Jurkat, Clone E6-1 (cell line): ENCODE measurements around the gene CKAP2L.

Experiments used
- DNase-seq: peaks from one replicate; pipeline ENCODE4 v3.0.0-alpha.2; 2011; ENCODE audit warnings: low read depth, low spot score
- H3K4me3 ChIP-seq: 2 replicates; pipeline ENCODE4 v1.5.1; 2011; ENCODE audit warnings: mild to moderate bottlenecking, low read length, control low read depth, moderate library complexity

The CKAP2L gene

DNA sequence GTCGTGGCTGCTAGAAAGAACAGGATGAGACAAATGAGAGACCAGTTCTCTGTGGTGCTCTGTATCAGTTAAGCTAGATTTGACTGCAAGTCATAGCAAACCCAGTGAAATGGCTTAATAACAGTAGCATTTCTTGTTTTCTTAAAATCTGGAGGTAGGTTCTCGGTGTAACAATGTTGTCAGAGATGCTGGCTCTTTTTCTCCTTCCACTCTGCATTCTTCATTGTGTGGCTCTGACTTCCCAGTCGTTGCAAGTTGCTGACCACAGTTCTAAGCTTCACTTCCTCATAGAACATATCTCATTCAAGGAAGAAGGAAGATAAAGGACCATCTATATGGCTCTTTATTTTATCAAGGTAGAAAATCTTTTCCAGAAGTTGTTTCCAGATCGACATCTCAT lies 7.9 kb upstream of the CKAP2L start:
- H3K4me3 ChIP-seq = no peak overlapping the region
- no peak for DNase-seq

GRCh38 chr2:112768432-112768831 lies 4.0 kb upstream of the CKAP2L start:
- no peak for DNase-seq
- H3K4me3 ChIP-seq = no peak overlapping the region

- DNase-seq = no peak
- no peak overlapping the region for H3K4me3 ChIP-seq
Measured at GRCh38 chr2:112767693-112768330, 3.4 kb upstream of the CKAP2L start.

GRCh38 chr2:112765251-112765650 lies 842 bp upstream of the CKAP2L start:
- peak overlapping the region; percentile 89 for H3K4me3 ChIP-seq
- DNase-seq = no peak

- DNase-seq = no peak
- H3K4me3 ChIP-seq = no peak overlapping the region
Measured at GRCh38 chr2:112762276-112762675, 2.1 kb downstream of the CKAP2L start.

DNA sequence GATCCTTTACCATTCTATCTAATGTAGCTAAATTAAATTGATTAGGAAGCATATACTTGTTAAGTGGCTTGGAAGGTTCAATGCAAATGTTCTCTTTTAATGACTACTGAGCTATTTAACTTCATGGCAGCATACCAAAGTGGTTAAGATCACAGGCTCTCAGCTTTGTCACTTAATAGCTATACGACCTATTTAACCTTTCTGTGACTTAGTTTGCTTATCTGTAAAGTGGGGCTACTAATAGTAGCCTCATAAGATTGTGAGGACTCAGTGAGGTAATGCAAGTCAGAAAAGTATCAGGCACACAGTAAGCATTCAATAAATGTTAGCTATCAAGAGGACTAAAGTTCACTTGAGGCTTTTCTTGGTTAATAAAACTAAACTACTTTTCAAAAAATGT lies 4.3 kb downstream of the CKAP2L start:
- no peak for DNase-seq

DNA sequence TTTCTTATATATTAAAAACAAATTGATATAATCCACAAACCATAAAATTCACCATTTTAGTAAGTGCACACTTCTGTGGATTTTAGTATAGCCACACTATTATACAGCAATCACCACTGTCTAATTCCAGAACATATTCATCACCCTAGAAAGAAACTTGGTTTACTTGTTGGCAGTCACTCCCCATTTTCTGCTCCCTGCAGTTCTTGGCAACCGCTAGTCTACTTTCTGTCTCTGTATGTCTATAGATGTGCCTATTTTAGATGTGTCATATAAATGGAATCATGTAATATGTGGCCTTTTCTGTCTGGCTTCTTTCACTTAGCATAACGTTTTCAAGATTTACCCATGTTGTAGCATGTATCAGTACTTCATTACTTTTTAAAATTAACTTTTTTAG lies 5.7 kb downstream of the CKAP2L start:
- DNase-seq = no peak
- H3K4me3 ChIP-seq = no peak overlapping the region

More for the DNA sequence above, 4.3 kb downstream of the CKAP2L start:
- H3K4me3 ChIP-seq = no peak overlapping the region

GRCh38 chr2:112757265-112757664 lies 7.1 kb downstream of the CKAP2L start:
- H3K4me3 ChIP-seq = no peak overlapping the region
- DNase-seq = no peak

DNA sequence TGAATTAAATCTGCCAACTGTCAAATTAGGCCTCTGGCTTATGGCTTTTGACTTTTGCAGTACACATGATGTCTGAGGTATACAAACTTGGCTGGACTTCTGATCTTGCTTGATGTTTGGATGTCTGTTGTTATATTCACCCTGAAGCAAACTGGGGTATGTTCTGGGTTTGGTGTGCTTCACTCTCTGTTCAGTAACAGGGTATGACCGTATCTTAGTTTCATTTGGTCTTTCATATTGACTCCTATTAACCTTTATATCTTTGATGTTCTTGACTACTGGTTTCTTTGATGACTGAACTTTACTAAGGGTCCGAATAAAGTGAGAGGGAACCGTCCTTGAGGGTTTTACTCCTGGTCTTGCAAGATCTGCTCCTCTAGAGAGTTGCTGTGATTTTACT lies 8.2 kb downstream of the CKAP2L start:
- H3K4me3 ChIP-seq = no peak overlapping the region
- no peak for DNase-seq

DNA sequence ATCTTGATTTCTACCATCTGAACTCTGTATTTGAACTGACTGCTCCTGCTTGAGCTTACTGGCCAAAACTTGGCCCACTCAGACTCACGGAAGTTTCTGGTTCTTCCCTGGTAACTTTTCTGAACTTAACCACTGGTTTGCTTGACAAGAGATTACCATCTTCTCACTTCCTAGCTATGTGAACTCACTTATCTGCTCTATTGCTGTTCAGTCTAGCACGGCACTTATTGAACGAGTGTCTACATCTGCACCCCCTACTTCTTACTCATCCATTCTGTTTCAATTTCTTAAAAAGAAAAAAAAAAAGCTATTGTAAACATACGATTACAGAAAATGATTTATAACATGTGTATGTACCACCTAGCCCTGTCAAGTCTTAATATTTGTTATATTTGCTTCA lies 9.0 kb downstream of the CKAP2L start:
- no peak for DNase-seq
- no peak overlapping the region for H3K4me3 ChIP-seq

DNA sequence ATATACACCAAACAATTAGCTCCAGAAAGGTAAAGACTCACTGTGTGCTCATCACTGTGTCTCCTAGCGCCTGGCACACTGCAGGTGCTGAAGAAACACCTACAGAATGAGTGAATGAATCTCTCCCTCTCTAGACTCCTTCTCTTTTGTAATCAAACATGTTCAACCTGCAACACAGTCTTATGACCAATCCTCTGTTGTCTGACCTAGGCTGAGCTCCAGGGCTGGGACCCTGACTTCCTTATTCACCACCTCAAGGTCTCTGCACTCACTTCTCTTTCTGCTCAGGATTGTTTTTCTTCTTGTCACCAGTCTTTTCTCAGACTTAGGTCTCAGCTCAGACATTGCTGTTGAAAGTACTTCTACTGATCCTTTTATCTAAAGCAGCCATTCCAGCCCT lies 9.8 kb downstream of the CKAP2L start:
- DNase-seq = no peak
- no peak overlapping the region for H3K4me3 ChIP-seq

GRCh38 chr2:112752667-112753066 lies 11.7 kb downstream of the CKAP2L start:
- DNase-seq = no peak
- no peak overlapping the region for H3K4me3 ChIP-seq

DNA sequence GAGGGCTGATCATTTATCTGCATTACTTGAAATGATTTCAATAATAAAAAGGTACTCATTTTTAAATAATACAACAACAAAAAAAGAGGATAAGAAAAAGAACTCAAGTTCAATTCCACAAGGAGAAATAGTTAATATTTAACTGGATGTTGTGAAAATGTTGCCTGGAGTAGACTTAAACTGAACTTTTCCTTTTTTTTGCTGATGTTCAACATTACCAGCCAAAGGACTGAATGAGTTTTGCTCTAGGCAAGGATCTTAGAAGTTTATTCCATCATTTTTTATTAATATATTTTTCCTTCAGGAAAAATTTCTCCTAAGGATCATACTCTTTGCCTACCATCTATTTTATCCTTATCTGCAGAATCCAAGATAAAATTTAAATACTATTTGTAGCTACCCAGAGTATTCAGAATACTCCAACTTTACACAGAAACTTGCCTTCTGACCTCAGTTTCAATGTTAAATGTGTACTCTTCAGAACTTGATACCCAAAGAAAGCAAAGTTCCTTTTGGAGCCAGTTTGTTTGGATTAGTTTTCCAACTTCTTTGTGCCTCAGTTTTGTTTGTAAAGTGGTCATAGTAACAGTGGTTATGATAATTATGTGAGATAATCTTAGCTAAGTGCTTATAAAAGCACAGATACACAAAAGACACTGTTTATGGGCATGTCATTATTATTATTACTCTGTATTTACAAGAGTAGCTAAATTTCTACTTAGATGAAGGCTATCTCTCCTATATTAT lies 12.8 kb downstream of the CKAP2L start:
- no peak overlapping the region for H3K4me3 ChIP-seq
- DNase-seq = no peak

- DNase-seq = no peak
- no peak overlapping the region for H3K4me3 ChIP-seq
Measured at GRCh38 chr2:112750560-112750843, 13.9 kb downstream of the CKAP2L start.

DNA sequence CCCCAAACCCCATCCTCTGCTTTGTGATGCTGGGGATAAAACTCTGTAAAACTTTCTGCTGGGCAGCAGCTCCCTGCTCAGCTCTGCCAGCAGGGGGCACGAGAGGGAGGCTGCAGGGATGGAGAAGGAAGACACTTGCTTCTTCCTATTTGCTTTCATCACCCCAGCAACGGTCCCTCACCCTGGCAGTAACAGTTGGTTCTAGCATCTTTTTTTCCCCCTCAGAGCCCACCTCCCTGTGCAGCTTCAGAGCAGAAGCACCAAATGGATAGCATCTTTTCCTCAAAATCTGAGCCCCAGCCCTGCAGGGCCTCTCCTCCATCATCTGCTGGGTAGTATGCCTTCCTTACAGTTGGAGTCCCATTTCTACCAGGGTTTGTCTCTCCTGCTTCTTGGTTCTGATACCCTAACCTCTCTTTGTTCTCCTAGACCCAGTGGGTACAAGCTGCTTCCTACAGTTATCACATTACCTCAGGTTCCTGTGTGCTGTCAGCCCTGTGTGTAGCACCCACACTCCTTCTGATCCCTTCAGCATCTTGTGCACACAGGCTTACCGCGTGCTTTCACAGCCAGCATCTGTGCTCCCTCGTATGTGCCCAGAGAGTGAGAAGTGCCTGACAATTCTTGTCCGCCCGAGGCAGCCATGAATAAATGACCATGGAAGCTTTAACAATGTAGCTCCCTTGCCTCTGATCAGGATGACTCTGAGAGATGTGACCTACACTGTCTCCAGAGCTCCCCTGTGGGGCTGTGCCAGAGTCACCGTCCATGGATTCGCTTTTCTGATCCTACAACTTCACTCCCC lies 14.5 kb downstream of the CKAP2L start:
- peak; percentile 59 for DNase-seq
- H3K4me3 ChIP-seq = no peak overlapping the region

- no peak overlapping the region for H3K4me3 ChIP-seq
- no peak for DNase-seq
Measured at GRCh38 chr2:112740527-112740926, 23.9 kb downstream of the CKAP2L start.

- H3K4me3 ChIP-seq = no peak overlapping the region
- no peak for DNase-seq
Measured at GRCh38 chr2:112737542-112738232, 26.7 kb downstream of the CKAP2L start.

- no peak overlapping the region for H3K4me3 ChIP-seq
- no peak for DNase-seq
Measured at GRCh38 chr2:112733871-112734270, 30.5 kb downstream of the CKAP2L start.

- no peak for DNase-seq
- no peak overlapping the region for H3K4me3 ChIP-seq
Measured at GRCh38 chr2:112733456-112733855, 31.0 kb downstream of the CKAP2L start.

- no peak for DNase-seq
- H3K4me3 ChIP-seq = no peak overlapping the region
Measured at GRCh38 chr2:112731479-112731878, 32.9 kb downstream of the CKAP2L start.
